ENCODE measurements around the gene PAX3.

Gene PAX3

DNA sequence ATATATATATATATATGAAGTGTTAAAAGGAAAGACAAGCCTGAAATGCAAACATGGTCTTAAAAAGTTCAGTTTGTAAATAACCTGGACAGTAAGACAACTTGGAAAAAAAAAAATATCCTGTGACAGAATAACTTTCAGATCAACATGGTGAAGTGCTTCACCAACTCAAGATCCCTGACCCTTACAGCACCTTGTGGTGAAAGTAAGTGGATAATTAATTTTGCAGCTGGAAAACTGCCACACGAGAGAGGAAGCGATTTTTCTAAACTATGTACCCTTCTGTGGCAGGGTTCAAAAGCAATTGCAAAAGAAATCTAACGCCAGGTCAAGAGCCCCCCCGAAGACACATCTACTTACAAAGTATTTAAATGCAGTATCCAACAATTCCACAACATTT is 95.8 kb downstream of the PAX3 start:
- TF ChIP-seq, protein P1, sequence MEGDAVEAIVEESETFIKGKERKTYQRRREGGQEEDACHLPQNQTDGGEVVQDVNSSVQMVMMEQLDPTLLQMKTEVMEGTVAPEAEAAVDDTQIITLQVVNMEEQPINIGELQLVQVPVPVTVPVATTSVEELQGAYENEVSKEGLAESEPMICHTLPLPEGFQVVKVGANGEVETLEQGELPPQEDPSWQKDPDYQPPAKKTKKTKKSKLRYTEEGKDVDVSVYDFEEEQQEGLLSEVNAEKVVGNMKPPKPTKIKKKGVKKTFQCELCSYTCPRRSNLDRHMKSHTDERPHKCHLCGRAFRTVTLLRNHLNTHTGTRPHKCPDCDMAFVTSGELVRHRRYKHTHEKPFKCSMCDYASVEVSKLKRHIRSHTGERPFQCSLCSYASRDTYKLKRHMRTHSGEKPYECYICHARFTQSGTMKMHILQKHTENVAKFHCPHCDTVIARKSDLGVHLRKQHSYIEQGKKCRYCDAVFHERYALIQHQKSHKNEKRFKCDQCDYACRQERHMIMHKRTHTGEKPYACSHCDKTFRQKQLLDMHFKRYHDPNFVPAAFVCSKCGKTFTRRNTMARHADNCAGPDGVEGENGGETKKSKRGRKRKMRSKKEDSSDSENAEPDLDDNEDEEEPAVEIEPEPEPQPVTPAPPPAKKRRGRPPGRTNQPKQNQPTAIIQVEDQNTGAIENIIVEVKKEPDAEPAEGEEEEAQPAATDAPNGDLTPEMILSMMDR (IDR thresholded peaks at IDR 0.05; ENCODE audit: insufficient read depth, low read length, poor library complexity, severe bottlenecking) = no peak
- H3K4me3 ChIP-seq (replicated peaks; ENCODE audit: low read depth, low read length) = no peak overlapping the region
- no peaks in the 10 kb centered on the region for H3K27me3 ChIP-seq (replicated peaks; ENCODE audit: control insufficient read depth, insufficient read depth, low read length)
- no peak for DNase-seq (ENCODE audit: extremely low read depth, insufficient read length)
- no peaks in the 10 kb centered on the region for H3K36me3 ChIP-seq (ENCODE audit: control insufficient read depth, insufficient read depth, low read length)

DNA sequence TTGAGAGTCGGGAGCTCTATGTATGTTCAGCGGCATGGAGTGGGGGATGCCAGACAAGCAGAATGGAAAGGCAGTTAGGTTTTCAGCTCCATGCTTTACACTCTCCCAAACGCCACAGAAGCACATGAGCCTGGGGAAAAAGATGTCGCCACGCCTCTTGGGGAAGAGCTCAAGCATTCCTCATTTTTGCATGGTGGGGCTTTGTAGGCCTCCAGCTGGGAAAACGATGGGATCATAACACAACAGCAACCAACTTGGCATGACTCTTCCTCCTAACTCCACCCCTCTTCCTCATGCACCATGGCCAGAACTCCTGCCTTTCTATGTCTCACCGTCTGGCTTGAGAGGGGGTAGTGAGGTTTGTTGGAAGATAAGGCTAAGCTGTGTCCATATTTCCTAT is 102.6 kb downstream of the PAX3 start:
- no peak for DNase-seq (ENCODE audit: extremely low read depth, insufficient read length)
- TF ChIP-seq, protein P1 (IDR thresholded peaks at IDR 0.05; ENCODE audit: insufficient read depth, low read length, poor library complexity, severe bottlenecking) = no peak
- H3K27me3 ChIP-seq (replicated peaks; ENCODE audit: control insufficient read depth, insufficient read depth, low read length) = no peaks in the 10 kb centered on the region
- H3K36me3 ChIP-seq (ENCODE audit: control insufficient read depth, insufficient read depth, low read length) = no peaks in the 10 kb centered on the region
- no peak overlapping the region for H3K4me3 ChIP-seq (replicated peaks; ENCODE audit: low read depth, low read length)

DNA sequence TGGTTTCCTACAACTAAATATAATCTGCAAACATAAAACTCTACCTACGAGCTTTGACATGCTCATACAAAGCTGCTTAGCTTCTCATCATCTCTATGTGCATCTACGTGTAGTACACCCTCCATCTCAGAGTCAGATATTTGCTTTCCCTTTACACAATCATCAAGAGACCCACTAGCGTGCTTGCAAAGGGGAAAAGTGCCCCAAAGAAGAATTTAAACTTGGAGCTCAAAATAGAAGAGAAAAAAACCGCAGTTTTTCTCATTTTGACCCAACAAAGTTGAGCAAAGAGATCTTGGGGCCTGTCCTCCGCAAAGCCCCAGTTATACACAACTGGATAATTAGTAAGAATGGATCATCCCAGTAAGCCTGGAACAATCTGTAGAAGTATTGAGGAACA is 104.1 kb downstream of the PAX3 start:
- TF ChIP-seq, protein P1 (IDR thresholded peaks at IDR 0.05; ENCODE audit: insufficient read depth, low read length, poor library complexity, severe bottlenecking) = no peak
- H3K27me3 ChIP-seq (replicated peaks; ENCODE audit: control insufficient read depth, insufficient read depth, low read length) = no peaks in the 10 kb centered on the region

DNA sequence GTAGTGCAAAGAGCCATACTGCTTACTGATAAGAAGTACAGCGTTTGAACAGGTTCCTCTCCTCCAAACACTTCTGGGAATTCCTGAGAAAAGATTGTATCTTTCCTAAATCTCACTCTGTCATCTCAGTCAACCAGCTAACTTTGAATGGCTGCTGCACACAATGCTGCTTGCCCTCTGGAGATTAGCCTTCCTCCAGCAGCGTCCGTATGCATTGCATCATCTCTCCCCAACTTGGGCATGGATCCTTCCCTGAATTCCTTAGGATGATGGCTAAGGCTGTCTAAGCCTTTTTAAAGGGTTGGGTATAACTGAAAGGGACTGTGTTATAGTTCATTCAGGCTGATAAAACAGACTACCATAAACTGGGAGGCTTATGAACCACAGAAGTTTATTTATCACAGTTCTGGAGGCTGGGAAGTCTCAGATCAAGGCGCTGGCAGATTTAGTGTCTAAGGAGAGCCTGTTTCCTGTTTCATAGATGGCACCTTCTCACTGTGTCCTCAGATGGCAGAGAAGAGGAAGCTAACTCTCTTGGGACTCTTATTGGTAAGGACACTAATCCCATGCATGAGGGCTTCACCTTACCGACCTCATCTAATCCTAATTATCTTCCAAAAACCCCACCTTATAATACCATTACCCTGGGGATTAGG is 105.3 kb downstream of the PAX3 start:
- TF ChIP-seq, protein P1 (IDR thresholded peaks at IDR 0.05; ENCODE audit: insufficient read depth, low read length, poor library complexity, severe bottlenecking) = no peak
- no peak for DNase-seq (ENCODE audit: extremely low read depth, insufficient read length)
- no peaks in the 10 kb centered on the region for H3K36me3 ChIP-seq (ENCODE audit: control insufficient read depth, insufficient read depth, low read length)
- no peak overlapping the region for H3K4me3 ChIP-seq (replicated peaks; ENCODE audit: low read depth, low read length)
- no peaks in the 10 kb centered on the region for H3K27me3 ChIP-seq (replicated peaks; ENCODE audit: control insufficient read depth, insufficient read depth, low read length)

More for the DNA sequence above, 104.1 kb downstream of the PAX3 start:
- H3K36me3 ChIP-seq (ENCODE audit: control insufficient read depth, insufficient read depth, low read length) = no peaks in the 10 kb centered on the region
- no peak for DNase-seq (ENCODE audit: extremely low read depth, insufficient read length)
- H3K4me3 ChIP-seq (replicated peaks; ENCODE audit: low read depth, low read length) = no peak overlapping the region

DNA sequence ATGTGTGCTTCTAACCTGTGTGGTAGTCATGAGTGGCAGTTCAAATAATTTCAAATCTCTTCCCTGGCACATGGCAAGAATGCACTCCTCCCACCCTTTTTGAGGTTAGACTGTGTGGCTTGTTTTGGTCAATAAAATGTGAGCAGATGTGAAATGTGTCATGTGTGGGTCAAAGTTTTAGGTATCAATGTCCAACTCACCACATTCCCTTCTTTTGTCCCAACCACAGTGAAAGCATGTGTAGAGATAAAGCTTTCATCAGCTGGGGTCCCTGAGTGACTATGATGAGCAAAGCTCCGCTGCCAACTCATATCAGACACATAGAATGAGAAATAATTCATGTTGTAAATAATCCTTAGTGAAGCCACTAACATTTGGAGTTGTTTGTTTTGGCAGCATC is 118.2 kb downstream of the PAX3 start:
- no peaks in the 10 kb centered on the region for H3K36me3 ChIP-seq (ENCODE audit: control insufficient read depth, insufficient read depth, low read length)
- DNase-seq (ENCODE audit: extremely low read depth, insufficient read length) = no peak
- no peaks in the 10 kb centered on the region; the same call in 1 of the 2 replicates for H3K27me3 ChIP-seq (replicated peaks; ENCODE audit: control insufficient read depth, insufficient read depth, low read length)
- TF ChIP-seq, protein P1 (IDR thresholded peaks at IDR 0.05; ENCODE audit: insufficient read depth, low read length, poor library complexity, severe bottlenecking) = no peak
- no peak overlapping the region for H3K4me3 ChIP-seq (replicated peaks; ENCODE audit: low read depth, low read length)

DNA sequence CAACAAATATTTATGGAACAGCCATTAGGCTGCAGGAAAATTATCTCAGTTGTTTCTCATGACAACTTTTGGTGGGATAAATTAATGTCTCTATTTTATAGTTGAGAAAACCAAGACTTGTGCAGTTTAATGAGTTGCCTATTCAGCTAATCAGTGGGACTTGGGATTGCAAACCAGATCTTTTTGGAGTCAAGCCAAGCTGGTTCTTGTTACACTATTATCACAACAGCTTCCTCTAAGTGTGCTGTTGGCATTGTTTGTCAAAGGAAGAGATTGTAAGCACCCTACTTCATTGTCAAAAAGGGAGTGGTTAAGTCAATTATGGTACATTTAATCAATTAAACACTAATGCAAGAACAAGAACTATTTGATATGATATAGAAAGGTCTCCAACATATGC is 119.2 kb downstream of the PAX3 start:
- H3K27me3 ChIP-seq (replicated peaks; ENCODE audit: control insufficient read depth, insufficient read depth, low read length) = no peaks in the 10 kb centered on the region; the same call in 1 of the 2 replicates
- H3K4me3 ChIP-seq (replicated peaks; ENCODE audit: low read depth, low read length) = no peak overlapping the region
- no peaks in the 10 kb centered on the region for H3K36me3 ChIP-seq (ENCODE audit: control insufficient read depth, insufficient read depth, low read length)
- no peak for DNase-seq (ENCODE audit: extremely low read depth, insufficient read length)
- TF ChIP-seq, protein P1 (IDR thresholded peaks at IDR 0.05; ENCODE audit: insufficient read depth, low read length, poor library complexity, severe bottlenecking) = no peak

Data from GM06990 (cell line).